ENCODE results near the gene AKR1C4.
"Not testable (repeated sequence)": the region's sequence is repeated elsewhere in the genome, so short reads cannot be mapped to it uniquely, and the experiment has no call there.

AKR1C4 gene

DNA sequence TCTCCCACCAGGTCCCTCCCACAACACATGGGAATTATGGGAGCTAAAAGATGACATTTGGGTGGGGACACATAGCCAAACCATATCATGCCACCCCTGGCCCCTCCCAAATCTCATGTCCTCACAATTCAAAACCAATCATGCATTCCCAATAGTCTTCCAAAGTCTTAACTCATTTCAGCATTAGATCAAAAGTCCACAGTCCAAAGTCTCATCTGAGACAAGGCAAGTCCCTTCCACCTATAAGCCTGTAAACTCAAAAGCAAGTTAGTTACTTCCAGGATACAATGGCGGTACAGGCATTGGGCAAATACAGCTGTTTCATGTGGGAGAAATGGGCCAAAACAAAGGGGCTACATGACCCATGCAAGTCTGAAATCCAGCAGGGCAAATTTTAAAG is 13.1 kb downstream of the AKR1C4 start:
- DNase-seq: not testable (repeated sequence)

DNA sequence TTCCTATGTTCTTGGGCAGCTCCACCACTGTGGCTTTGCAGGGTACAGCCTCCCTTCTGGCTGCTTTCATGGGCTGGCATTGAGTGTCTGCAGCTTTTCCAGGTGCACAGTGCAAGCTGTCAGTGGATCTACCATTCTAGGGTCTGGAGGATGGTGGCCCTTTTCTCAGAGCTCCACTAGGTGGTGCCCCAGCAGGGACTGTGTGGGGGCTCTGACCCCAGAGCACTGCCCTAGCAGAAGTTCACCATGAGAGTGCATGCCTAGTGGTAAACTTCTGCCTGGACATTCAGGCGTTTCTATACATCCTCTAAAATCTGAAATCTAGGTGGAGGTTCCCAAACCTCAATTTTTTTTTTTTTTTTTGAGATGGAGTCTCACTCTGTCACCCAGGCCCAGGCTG is 13.6 kb downstream of the AKR1C4 start:
- not testable (repeated sequence) for DNase-seq

DNA sequence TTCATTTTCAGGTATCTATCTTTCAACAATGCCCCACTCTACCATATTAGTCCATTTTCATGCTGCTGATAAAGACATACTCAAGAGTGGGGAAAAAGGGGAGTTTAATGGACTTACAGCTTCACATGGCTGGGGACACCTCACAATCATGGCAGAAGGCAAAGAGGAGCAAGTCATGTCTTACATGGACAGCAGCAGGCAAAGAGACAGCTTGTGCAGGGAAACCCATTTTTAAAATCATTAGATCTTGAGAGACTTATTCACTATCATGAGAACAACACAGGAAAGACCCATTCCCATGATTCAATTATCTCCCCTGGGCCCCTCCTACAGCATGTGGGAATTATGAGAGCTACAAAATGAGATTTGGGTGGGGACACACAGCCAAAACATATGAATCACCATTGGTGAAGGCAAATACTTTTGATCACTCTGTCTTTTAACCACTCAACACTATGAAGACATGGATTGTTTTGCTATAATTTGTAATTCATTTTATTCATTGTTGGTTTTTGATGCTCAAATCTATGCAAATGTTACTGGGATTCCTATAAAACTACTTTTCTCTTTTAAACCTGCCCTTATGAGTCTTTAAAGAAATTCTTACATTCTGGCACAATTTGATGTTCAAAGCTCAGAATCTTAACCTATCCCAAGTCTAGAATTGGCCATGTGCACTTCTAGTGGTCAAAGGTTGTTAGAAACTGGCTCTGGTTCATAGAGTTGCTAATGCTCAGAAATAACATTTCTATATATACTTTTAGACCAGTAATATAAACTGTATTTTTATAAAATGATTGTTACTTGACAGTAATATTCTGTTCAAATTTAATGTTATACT is 15.3 kb downstream of the AKR1C4 start:
- DNase-seq: no peak

DNA sequence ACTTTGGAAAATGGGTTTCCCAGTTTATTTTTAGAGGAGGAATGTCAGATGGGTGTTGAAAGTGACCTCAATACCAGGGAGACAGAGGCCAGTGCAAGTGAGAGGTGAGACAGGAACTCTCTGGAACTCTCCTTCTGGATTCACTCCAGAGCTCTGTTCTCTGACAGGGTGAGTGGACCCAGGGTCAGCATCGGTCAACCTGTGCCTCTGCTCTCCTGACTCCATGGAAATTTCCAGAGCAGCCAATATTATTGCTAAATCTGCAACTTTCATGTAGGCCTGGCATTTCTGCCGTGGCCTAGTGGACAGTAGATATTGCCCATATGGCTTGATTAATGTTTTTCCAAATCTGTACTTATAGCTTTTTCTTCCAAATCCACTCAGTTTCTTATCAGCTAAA is 20.2 kb downstream of the AKR1C4 start:
- no peak for DNase-seq

DNA sequence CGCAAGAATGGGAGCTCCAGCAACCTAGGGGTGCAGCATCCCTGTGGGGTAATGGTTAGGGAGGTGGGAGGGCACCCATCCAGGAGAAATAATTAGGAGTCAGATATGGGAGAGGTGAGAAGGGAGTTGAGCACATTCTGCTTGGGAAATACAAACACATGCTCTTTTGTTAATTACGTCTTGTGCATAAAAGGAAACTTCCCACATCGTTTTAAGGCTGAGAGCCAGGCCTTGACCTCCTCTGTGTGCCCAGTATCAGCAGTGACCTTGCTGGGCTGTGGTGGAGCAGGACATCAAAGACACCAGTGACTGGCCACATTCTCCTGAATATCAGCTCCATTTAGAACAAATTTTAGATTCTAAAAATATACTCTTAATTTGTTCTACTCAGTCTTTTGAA is 22.6 kb downstream of the AKR1C4 start:
- no peak for DNase-seq

DNA sequence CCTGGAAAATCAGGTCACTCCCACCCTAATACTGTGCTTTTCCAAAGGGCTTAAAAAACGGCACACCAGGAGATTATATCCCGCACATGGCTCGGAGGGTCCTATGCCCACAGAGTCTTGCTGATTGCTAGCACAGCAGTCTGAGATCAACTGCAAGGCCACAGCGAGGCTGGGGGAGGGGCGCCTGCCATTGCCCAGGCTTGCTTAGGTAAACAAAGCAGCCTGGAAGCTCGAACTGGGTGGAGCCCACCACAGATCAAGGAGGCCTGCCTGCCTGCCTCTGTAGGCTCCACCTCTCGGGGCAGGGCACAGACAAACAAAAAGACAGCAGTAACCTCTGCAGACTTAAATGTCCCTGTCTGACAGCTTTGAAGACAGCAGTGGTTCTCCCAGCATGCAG is 26.3 kb downstream of the AKR1C4 start:
- DNase-seq: not testable (repeated sequence)

DNA sequence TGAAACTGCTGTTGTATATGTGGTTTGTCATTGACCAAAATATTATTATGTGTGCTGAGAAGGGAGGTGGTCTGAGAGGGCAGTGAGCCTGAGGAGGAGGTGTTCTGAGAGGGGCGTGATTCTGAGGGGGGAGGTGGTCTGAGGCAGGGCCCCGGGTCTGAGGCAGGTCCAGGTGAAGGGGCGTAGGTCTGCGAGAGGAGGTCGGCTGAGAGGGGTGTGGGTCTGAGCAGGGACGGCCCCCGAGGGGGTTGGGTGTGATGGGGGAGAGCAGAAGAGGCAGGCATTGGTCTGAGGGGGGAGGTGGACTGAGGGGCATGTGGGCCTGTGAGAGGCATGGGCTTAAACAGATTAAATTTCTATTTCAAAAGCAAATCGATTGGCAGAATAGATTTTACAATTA is 32.4 kb downstream of the AKR1C4 start:
- DNase-seq: no peak

DNA sequence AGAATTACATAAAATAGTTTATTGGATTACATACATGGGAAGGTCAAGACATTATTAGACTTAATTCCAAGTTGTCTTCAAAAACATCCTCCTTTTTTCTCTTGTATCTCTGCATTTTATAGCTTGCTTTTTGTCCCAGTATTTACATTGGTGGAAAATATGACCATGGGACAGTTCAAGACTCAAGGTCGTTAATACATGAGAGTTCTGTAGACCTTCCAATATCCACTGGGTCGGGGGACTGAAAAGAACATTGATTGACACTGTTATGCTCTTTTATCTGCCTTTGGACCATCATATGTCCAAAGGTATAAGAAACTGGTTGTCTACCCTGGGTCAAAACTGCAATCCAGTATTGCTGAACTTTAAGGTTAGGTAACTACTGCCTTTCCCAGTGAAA is 36.7 kb downstream of the AKR1C4 start:
- DNase-seq: no peak

DNA sequence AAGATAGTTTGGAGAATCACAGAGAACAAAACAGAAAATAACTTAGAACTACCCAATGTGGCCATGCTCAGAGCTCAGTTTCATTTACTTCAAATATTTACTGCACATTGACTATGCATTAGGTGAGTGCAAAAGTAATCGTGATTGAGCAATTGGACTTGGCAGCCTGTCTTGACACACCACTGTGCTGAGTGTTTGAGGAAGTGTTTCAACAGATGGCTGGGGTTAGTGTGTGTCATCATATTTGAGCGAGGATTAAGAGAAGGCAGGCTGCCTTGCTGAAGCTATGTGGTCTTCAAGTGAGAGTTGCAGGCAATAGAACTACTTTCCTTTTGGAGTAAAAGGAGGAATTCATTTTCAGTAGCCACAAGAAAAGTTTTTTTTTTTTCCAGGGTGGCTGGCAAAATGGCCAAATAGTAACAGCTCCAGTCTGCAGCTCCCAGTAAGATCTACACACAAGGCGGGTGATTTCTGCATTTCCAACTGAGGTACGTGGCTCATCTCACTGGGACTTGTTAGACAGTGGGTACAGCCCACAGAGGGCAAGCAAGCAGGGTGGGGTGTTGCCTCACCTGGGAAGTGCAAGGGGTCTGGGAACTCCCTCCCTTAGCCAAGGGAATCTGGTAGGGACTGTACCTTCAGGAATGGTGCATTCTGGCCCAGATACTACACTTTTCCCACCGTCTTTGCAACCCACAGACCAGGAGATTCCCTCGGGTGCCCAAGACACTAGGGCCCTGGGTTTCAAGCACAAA is 37.6 kb downstream of the AKR1C4 start:
- DNase-seq: no peak

DNA sequence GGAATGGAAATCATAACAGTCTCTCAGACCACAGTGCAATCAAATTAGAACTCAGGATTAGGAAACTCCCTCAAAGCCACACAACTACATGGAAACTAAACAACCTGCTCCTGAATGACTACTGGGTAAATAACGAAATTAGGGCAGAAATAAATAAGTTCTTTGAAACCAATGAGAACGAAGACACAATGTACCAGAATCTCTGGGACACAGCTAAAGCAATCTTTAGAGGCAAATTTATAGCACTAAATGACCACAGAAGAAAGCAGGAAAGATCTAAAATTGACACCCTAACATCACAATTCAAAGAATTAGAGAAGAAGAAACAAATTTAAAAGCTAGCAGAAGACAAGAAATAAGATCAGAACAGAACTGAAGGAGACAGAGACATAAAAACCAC is 40.9 kb downstream of the AKR1C4 start:
- DNase-seq: not testable (repeated sequence)

DNA sequence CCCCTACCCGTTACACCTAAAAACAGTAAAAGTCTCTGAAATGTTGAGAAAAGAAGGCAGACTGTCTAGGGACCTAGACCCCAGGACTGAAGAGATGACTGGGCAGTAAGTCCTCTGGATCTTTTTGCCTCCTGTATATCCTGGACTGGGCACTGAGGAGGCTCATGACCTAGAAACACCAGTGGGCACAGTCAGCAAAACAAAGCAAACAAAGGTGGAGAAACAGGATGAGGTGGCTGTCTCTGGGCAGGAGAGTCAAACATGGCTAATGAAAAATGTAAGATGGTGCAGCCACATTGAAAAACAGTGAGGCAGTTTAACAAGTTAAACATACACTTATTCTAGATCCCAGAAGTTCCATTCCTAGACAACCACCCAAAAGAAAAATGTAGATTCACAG is 45.9 kb downstream of the AKR1C4 start:
- DNase-seq: no peak

DNA sequence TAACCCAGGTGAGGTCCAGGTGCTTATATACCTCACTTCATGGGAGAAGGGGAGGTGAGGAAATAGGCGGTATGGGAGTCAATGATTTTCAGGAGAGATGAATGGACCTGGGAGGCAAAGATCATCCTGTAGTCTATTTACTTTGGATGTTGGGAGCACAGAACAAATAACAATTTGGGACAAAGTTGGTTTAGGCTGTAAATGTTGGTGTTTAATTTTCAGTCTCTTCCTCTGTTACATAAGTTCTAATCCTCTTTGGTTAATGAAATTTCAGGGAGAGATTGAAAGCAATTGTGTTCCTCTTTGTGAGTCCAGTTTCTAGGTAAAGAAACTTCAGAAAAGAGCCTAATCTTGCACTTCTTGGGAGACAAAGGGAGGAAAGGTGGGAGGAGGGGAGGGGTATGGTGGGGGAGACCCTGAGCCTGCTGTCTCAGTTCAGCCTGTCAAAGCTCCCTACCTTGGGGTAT is 46.9 kb downstream of the AKR1C4 start:
- DNase-seq: no peak

DNA sequence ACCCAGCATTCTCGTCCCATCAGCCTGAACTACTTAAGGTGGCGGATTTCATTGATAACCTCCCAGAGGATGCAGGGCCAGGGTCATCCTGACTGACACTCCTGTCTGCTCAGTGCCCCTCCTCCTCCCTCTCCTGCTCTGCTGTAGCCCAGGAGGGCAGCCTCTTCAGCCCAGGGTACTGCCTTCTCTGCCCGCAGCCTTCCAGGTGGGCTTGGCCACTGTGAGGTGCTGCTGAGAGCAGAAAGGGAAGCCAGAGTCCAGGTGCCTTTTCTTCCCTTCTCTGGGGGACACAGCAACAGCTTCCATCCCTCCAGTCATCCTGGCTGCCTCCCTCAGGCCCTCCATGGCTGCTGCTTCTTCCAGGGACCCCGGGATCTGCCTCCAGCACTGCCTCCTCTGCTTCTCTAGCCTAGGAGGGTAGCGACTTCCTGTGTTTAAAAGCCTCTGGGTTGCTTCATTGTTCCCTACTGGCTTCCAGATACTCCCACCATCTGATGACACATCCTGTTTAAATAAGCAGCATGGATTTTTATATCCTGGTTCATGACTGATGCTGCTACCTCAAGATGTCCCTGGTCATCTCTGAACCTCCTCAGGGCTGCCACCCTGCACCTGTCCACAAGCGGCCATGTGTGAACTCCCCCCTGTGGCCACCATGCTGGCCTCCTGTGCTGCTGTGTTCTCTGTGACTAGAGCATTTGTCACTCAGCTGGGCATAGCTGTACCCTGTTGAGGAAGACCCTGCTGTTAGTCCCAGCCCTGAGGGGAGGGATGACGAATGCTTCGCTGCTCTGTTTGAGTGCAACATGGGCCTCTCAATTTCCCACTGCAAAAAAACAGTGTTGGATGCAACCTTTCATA is 55.8 kb downstream of the AKR1C4 start:
- no peak for DNase-seq

DNA sequence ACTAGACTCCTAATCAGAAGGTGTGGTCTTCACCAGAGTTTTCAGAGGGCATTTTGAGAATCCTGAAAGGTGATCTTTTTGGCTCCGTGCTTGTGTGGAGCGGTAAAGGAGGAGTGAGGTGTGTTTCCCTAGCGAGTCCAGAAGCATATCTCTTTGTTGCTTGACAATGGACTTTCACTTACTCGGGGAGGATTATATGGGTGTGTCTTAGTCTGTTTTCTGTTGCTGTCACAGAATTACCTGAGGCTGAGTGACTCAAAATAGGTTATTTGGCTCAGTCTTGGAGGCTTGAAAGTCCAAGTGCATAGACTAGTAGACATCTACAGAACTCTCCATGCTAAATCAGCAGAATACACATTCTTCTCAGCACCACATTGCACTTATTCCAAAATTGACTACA is 57.9 kb downstream of the AKR1C4 start:
- no peak for DNase-seq

DNA sequence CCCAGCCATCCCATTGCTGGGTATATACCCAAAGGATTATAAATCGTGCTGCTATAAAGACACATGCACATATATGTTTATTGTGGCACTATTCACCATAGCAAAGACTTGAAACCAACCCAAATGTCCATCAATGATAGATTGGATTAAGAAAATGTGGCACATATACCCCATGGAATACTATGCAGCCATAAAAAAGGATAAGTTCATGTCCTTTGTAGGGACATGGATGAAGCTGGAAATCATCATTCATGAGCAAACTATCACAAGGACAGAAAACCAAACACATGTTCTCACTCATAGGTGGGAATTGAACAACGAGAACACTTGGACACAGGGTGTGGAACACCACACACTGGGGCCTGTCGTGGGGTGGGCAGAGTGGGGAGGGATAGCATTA is 61.1 kb downstream of the AKR1C4 start:
- not testable (repeated sequence) for DNase-seq

DNA sequence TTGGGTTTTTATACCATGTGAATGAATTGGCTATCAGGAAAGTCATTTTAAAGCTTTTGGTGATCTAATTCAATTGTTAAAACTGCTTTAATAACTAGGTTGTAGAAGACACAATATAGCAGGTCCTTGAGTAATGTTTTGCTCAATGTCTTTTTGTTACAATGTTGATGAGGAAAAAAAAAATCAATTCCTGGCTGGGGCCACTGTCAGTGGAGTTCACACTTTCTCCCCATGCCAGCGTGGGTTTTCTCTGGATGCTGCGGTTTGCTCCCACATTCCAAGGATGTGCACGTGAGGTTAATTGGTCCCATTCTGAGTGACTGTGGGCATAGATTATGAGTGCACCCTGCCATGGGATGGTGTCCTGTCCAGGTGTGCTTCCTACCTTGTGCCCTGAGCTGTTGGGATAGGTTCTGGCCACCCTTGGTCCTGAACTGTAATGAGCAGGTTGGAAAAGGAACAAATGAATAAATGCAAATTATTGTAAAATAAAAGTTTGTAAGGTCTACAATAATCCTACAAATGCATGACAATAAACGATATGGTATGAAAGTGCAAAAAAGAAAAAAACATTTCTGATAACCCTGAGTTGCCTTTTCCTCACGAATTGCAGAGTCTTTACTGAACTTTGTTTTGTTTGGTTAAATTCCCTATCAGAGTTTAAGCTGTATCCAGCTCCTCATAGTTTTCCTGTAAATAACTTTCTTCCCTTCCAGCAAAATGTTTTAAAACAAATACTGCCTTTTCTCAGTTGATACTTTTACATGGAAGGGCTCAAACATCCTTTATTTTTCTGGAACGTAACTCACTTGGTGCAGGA is 62.7 kb downstream of the AKR1C4 start:
- DNase-seq: no peak

DNA sequence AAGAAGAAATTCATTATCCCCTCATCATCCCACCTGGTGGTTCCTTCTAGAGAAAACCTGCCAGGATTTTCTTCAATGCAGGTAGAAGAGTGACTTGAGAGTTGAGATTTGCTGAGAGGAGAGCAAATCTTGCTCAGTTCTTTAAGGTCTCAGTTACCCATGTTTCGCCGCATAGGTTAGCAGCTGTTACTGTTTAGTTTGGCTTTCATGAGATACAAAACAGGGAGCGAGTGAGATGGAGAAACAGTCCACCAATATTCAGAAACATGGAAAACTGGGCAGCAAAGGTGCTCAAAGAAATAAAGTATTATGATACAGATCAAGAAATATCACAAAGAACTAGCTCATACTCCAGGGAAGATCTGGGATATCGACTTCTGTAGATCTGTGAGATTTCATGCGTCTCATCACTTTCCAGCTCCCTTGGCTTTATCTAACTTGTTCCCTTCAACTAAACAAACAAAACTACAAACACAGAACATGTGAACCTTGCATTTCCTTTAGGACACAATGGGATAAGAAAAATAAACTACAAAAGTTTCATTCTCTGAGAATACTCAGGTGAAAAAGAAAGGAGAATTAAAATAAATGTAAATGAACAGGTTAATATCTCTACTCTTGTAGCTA is 63.4 kb downstream of the AKR1C4 start:
- DNase-seq: no peak

DNA sequence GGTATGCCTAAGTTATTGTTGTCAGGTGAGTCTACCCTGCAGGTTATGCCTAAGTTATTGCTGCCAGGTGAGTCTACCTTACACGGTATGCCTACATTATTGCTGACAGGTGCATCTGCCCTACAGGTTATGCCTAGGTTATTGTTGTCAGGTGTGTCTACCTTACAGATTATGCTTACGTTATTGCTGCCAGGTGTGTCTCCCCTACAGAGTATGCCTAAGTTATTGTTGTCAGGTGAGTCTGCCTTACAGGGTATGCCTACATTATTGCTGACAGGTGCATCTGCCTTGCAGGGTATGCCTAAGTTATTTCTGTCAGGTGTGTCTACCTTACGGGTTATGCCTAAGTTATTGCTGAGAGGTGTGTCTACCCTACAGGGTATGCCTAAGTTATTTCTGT is 64.2 kb downstream of the AKR1C4 start:
- DNase-seq: no peak

DNA sequence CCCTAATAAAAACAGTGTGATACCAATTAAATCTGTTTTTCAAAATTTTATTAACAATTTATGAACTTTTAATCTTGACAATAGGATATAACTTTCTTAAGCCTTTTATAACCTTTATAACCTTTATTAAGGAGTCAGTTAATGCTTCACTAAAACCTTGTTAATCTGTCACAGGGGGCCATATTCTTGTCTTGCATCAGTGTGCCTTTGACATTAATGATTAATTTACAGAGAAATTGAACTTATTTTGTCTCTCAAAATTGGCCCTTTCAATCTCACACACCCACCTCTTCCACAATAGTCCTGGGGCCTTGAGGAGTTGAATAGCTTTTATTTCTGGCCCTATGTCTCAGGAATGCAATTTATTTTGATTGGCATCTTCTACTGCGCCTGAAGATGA is 68.5 kb downstream of the AKR1C4 start:
- no peak for DNase-seq

DNA sequence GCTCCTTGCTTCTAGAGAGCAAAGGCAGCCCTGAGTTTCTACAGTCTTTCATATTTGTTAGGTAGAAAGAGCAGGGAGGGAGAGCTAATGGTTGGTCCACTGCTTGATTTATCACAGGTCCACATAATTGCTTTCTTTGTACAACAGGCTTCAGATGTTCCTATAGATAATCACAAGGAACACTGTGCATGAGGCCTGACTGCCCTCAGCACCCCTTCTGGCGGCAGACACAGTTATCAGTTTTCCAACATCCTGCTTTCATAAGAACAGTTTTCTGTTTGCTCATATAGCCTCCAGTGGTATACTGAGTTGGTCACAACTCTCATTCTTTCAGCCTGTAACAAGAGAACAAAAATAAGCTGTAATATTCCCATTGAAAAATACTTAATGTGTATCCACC is 69.7 kb downstream of the AKR1C4 start:
- no peak for DNase-seq

DNA sequence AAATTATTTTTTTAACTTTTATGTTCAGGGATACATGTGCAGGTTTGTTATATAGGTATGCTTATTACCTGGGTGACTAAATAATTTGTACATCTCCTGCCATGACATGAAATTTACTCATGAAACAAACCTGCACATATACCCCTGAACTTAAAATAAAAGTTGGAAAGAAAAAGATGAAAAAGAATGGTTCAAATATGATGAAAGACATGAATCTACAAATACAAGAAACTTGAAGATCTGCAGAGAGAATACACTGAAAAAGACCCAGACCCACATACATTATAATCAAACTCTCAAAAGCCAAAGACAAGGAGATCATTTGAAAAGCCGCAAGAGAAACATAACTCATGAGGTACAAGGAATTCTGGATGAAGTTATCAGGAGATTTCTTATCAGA is 70.2 kb downstream of the AKR1C4 start:
- DNase-seq: no peak

DNA sequence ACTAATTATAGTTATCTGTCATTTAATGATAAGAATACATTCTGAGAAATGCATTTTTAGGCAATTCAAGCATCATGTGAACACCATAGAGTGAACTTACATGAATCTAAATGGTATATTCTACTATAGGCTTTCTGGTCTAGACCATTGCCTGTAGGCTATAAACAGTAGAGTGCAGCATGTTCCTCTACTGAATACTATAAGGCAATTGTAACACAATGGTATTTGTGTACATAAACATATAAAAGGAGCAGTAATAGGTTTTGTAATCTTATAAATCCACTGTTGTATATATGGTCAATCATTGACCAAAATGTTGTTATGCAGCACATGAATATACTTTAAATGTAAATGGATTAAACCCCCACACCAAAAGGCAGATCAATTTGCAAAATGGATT is 71.6 kb downstream of the AKR1C4 start:
- no peak for DNase-seq
